GM18520 (cell line): Measurements from ENCODE around the gene ACSF2.

Source experiments
- ATAC-seq: cut with Tn5 transposase; IDR thresholded peaks from one replicate; pipeline ENCODE4 v1.9.1; 2021; ENCODE audit not compliant: unreplicated experiment

Gene ACSF2

DNA sequence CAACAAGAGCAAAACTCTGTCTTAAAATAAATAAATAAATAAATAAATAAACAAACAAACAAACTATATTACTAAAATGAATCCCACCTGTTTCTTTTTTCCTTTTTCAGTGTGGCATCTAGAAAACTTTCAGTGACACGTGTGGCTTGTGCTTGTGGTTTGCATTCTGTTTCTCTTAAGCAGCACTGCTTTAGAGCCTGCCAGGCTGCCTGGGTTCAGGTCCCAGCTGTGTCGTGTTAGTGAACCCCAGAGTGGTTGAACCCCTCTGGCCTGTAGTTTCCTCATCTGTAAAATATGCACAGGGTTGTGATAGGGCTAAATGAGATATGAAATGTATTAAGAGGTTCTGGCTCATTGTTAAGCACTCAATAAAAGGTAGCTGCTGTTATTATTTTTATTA, 94.5 kb downstream of the ACSF2 start:
- ATAC-seq, result no peak

DNA sequence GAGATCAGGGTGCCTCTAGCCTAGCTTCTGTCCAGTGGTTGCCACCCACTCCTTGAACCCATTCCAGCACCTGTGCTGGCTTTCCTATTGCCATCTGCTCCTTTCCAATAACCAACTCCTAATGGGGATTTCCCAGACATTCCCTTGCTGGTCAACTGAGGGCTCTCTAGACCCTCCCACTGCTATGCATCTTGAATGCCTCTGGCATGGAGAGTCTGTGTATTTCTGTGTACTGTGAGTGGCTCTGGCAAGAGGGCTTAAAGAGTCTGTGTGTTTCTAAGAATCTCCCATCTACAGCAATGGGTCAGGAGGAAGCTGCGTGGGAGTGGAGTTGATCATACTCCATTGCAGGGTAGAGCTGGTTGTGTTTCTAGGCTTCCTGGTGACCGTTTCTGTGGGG, 95.5 kb downstream of the ACSF2 start:
- ATAC-seq, result no peak

DNA sequence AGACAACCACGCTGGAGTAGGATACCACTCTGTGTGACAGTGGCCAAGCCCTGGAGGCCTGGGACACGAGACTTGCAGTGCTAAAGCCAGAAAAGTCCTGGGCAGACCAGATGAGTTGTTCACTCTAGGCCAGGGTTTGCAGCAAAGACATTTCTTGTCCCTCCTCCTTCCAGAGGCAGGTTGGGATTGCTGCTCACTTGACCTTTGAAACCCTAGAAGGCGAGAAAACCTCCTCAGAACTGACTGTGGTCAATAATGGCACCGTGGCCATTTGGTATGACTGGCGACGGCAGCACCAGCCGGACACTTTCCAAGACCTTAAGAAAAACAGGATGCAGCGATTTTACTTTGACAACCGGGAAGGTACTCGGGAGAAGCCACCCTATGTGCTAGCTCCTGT, 96.7 kb downstream of the ACSF2 start:
- no peak for ATAC-seq

DNA sequence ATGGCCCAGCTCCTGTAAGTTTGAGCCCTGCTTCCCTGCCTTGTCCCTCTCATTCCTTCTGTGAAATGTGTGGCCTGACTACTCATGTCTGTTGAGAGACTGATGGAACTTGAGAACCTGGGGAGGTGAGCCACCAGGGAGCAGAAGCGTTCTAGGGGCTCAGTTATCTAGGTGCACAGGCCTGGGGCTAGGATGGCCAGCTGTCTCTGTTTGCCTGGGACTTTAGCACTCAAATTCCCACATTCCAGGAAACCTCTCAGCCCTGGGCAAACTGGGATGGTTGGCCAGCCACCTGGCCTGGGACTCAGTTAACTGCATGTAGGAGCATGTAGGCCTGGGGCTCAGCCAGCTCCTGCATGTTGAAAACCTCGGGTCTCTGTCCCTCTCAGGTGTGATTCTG, 97.2 kb downstream of the ACSF2 start:
- ATAC-seq, result no peak
